ENCODE results near the gene HCAR1.
"Not testable (repeated sequence)": the region's sequence is repeated elsewhere in the genome, so short reads cannot be mapped to it uniquely, and the experiment has no call there.

The HCAR1 gene

GRCh38 chr12:122721057-122721545, 9.5 kb downstream of the HCAR1 start:
- Histone ChIP-seq H3K4me1 (ENCODE audit: control insufficient read depth, low read length) (peaks cover 64% of the 10 kb centered on the region), H3K9me3 (ENCODE audit: control insufficient read depth, insufficient read depth, low read length) (no peaks in the 10 kb centered on the region), H3K27me3 (ENCODE audit: control insufficient read depth, low read length) (peaks cover 2% of the 10 kb centered on the region; the same call in 1 of the 2 replicates), H3K4me2 (ENCODE audit: low read length) (peak overlapping the region; percentile 28), H4K20me1 (ENCODE audit: control insufficient read depth, insufficient read depth, low read depth, low read length) (no peaks in the 10 kb centered on the region), H3K9me2 (replicated peaks; ENCODE audit: control insufficient read depth, low read length) (no peaks in the 10 kb centered on the region), H3F3A (ENCODE audit: control insufficient read depth, insufficient read depth) (peaks cover 15% of the 10 kb centered on the region), H3K27ac (ENCODE audit: low read depth, low read length) (no peak overlapping the region), H3K4me3 (ENCODE audit: low read length) (no peak overlapping the region), H3K79me2 (ENCODE audit: control insufficient read depth, low read length) (no peaks in the 10 kb centered on the region), H3K36me3 (ENCODE audit: control insufficient read depth, low read length) (no peaks in the 10 kb centered on the region)
- TF ChIP-seq, protein P1, sequence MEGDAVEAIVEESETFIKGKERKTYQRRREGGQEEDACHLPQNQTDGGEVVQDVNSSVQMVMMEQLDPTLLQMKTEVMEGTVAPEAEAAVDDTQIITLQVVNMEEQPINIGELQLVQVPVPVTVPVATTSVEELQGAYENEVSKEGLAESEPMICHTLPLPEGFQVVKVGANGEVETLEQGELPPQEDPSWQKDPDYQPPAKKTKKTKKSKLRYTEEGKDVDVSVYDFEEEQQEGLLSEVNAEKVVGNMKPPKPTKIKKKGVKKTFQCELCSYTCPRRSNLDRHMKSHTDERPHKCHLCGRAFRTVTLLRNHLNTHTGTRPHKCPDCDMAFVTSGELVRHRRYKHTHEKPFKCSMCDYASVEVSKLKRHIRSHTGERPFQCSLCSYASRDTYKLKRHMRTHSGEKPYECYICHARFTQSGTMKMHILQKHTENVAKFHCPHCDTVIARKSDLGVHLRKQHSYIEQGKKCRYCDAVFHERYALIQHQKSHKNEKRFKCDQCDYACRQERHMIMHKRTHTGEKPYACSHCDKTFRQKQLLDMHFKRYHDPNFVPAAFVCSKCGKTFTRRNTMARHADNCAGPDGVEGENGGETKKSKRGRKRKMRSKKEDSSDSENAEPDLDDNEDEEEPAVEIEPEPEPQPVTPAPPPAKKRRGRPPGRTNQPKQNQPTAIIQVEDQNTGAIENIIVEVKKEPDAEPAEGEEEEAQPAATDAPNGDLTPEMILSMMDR (IDR thresholded peaks at IDR 0.05; ENCODE audit: low read depth, low read length, poor library complexity, severe bottlenecking) = no peak
- TF ChIP-seq EZH2phosphoT487 (IDR thresholded peaks at IDR 0.05; ENCODE audit: borderline replicate concordance, low read length) = no peak

- not testable (repeated sequence) for H3K27ac ChIP-seq (ENCODE audit: low read depth, low read length); H3K36me3 ChIP-seq (ENCODE audit: control insufficient read depth, low read length); H3F3A ChIP-seq (ENCODE audit: control insufficient read depth, insufficient read depth); H3K9me2 ChIP-seq (replicated peaks; ENCODE audit: control insufficient read depth, low read length); H3K79me2 ChIP-seq (ENCODE audit: control insufficient read depth, low read length); H4K20me1 ChIP-seq (ENCODE audit: control insufficient read depth, insufficient read depth, low read depth, low read length); H3K9me3 ChIP-seq (ENCODE audit: control insufficient read depth, insufficient read depth, low read length); H3K27me3 ChIP-seq (ENCODE audit: control insufficient read depth, low read length)
- Histone ChIP-seq H3K4me3 (ENCODE audit: low read length) (0 out of 2 replicates have a peak within 1 kb of the TSS, but pooled peaks have one; percentile 32), H3K4me2 (ENCODE audit: low read length) (peak within 1 kb of the TSS; percentile 47; the same call in 1 of the 2 replicates), H3K4me1 (ENCODE audit: control insufficient read depth, low read length) (peaks cover 21% of the 10 kb centered on the region)
Observed at GRCh38 chr12:122716658-122717057, 14.0 kb downstream of the HCAR1 start, which contains the start of gene HCAR3. Gene HCAR3 (minus strand): TSS chr12:122716811. CDS start chr12:122716737, 74 bp downstream.

DNA sequence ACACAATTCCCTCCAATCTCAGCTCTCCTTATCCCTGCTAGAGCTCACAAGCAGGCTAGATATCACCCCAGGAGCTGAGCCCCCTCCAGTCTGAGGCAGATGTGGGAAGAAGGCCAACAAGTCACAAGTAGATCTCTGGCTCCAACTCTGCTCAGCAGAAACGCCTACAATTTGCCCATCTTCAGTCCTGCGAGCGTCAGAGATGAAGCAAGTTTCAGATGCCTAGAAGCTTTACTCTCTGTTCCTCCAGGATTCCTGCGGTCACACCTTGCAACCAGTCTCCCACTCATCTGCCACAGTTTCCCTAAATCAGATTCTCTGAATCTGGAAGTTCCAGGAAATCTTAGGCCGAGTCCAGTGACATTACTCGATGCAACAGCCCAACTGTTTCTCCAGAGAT, 15.4 kb downstream of the HCAR1 start:
- not testable (repeated sequence) for H3F3A ChIP-seq (ENCODE audit: control insufficient read depth, insufficient read depth); H3K79me2 ChIP-seq (ENCODE audit: control insufficient read depth, low read length); H3K9me2 ChIP-seq (replicated peaks; ENCODE audit: control insufficient read depth, low read length); H3K4me3 ChIP-seq (ENCODE audit: low read length); H3K27me3 ChIP-seq (ENCODE audit: control insufficient read depth, low read length); H3K27ac ChIP-seq (ENCODE audit: low read depth, low read length); H4K20me1 ChIP-seq (ENCODE audit: control insufficient read depth, insufficient read depth, low read depth, low read length); H3K36me3 ChIP-seq (ENCODE audit: control insufficient read depth, low read length); H3K9me3 ChIP-seq (ENCODE audit: control insufficient read depth, insufficient read depth, low read length); H3K4me2 ChIP-seq (ENCODE audit: low read length)
- H3K4me1 ChIP-seq (ENCODE audit: control insufficient read depth, low read length) = peaks cover 15% of the 10 kb centered on the region

DNA sequence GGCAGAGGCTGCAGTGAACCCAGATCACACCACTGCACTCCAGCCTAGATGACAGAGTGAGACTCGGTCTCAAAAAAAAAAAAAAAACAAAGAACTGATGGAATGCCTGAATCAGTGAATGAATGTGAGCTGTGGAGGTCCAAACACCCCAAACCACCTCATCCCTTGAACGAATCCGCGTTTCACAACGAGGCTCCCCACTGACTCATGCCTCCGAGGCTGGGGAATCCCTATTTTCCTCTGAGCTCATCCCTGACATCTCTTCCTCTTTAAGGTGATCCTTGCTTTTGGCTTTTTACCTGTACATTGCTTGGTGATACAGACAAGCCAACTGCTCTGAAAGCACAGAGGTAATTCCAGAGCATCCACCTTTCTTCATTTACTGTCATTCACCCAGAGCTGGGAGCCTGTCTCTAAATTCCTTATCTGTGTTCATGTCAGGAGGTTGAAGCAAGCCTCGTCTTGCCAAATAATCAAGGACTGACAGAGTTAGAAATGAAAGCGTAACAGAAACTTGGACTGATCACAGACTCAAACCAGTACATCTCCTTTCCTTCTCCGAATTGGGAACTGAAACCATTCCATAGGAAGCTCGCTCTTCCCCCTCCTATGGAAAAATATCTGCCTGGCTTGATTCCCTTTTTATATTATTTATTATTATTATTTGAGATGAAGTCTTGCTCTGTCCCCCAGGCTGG, 17.0 kb downstream of the HCAR1 start:
- H3K4me2 ChIP-seq (ENCODE audit: low read length); H3K9me3 ChIP-seq (ENCODE audit: control insufficient read depth, insufficient read depth, low read length); H3K79me2 ChIP-seq (ENCODE audit: control insufficient read depth, low read length); H3K27me3 ChIP-seq (ENCODE audit: control insufficient read depth, low read length); H3K9me2 ChIP-seq (replicated peaks; ENCODE audit: control insufficient read depth, low read length); H3F3A ChIP-seq (ENCODE audit: control insufficient read depth, insufficient read depth); H3K27ac ChIP-seq (ENCODE audit: low read depth, low read length); H3K36me3 ChIP-seq (ENCODE audit: control insufficient read depth, low read length); H3K4me3 ChIP-seq (ENCODE audit: low read length); H4K20me1 ChIP-seq (ENCODE audit: control insufficient read depth, insufficient read depth, low read depth, low read length): not testable (repeated sequence)
- H3K4me1 ChIP-seq (ENCODE audit: control insufficient read depth, low read length) = peaks cover 14% of the 10 kb centered on the region

DNA sequence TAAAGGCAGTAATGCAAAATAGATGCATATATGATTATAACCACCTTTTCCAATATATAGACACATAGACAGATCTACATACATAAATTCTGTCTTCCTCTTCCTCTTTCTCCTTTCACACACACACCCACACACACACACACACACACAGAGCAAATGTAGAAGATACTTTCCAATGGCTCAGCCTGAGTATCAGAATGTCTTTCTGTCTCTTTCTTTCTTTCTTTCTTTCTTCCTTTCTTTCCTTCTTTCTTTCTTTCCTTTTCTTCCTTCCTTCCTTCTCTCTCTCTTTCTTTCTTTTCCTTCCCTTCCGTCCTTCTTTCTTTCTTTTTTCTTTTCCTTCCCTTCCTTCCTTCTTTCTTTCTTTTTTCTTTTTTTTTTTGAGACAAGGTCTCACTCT, 19.4 kb downstream of the HCAR1 start:
- not testable (repeated sequence) for H4K20me1 ChIP-seq (ENCODE audit: control insufficient read depth, insufficient read depth, low read depth, low read length); H3K79me2 ChIP-seq (ENCODE audit: control insufficient read depth, low read length); H3K9me2 ChIP-seq (replicated peaks; ENCODE audit: control insufficient read depth, low read length); H3K27ac ChIP-seq (ENCODE audit: low read depth, low read length); H3K4me3 ChIP-seq (ENCODE audit: low read length); H3K4me2 ChIP-seq (ENCODE audit: low read length); H3K27me3 ChIP-seq (ENCODE audit: control insufficient read depth, low read length); H3K36me3 ChIP-seq (ENCODE audit: control insufficient read depth, low read length); H3K4me1 ChIP-seq (ENCODE audit: control insufficient read depth, low read length); H3F3A ChIP-seq (ENCODE audit: control insufficient read depth, insufficient read depth); H3K9me3 ChIP-seq (ENCODE audit: control insufficient read depth, insufficient read depth, low read length)

GRCh38 chr12:122710341-122710740, 20.3 kb downstream of the HCAR1 start:
- not testable (repeated sequence) for H3F3A ChIP-seq (ENCODE audit: control insufficient read depth, insufficient read depth); H4K20me1 ChIP-seq (ENCODE audit: control insufficient read depth, insufficient read depth, low read depth, low read length); H3K27me3 ChIP-seq (ENCODE audit: control insufficient read depth, low read length); H3K9me2 ChIP-seq (replicated peaks; ENCODE audit: control insufficient read depth, low read length); H3K79me2 ChIP-seq (ENCODE audit: control insufficient read depth, low read length); H3K27ac ChIP-seq (ENCODE audit: low read depth, low read length); H3K4me2 ChIP-seq (ENCODE audit: low read length); H3K36me3 ChIP-seq (ENCODE audit: control insufficient read depth, low read length); H3K4me1 ChIP-seq (ENCODE audit: control insufficient read depth, low read length); H3K4me3 ChIP-seq (ENCODE audit: low read length); H3K9me3 ChIP-seq (ENCODE audit: control insufficient read depth, insufficient read depth, low read length)

- not testable (repeated sequence) for H3K9me2 ChIP-seq (replicated peaks; ENCODE audit: control insufficient read depth, low read length); H3K36me3 ChIP-seq (ENCODE audit: control insufficient read depth, low read length); H3K4me2 ChIP-seq (ENCODE audit: low read length); H3K9me3 ChIP-seq (ENCODE audit: control insufficient read depth, insufficient read depth, low read length); H3K27ac ChIP-seq (ENCODE audit: low read depth, low read length); H3K79me2 ChIP-seq (ENCODE audit: control insufficient read depth, low read length); H4K20me1 ChIP-seq (ENCODE audit: control insufficient read depth, insufficient read depth, low read depth, low read length); H3K4me1 ChIP-seq (ENCODE audit: control insufficient read depth, low read length); H3K27me3 ChIP-seq (ENCODE audit: control insufficient read depth, low read length); H3F3A ChIP-seq (ENCODE audit: control insufficient read depth, insufficient read depth); H3K4me3 ChIP-seq (ENCODE audit: low read length)
Observed at GRCh38 chr12:122709287-122709686, 21.4 kb downstream of the HCAR1 start.
